ENCODE data around the gene KBTBD3. TPM values are rescaled to one million over a fixed set of nuclear protein-coding genes. Genes with fewer than 3 reads are reported as not detected.

The KBTBD3 gene
- total and polyA plus RNA-seq, 2 of the 4 experiments (the other 2 are of a cell fraction): 1.6 to 1.7 TPM

- CTCF ChIA-PET: interaction anchor here (0.6 kb wide), 1 partner anchor 18 kb away, joined by 3 read pairs; no protein-coding TSS in a partner anchor
- TF ChIP-seq, protein P1, sequence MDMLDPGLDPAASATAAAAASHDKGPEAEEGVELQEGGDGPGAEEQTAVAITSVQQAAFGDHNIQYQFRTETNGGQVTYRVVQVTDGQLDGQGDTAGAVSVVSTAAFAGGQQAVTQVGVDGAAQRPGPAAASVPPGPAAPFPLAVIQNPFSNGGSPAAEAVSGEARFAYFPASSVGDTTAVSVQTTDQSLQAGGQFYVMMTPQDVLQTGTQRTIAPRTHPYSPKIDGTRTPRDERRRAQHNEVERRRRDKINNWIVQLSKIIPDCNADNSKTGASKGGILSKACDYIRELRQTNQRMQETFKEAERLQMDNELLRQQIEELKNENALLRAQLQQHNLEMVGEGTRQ (IDR thresholded peaks at IDR 0.05; ENCODE audit: low read depth, low read length): no peak
- no peak for TF ChIP-seq SMC3 (IDR thresholded peaks at IDR 0.05; ENCODE audit: low read depth, low read length)
- TF ChIP-seq RAD21 (IDR thresholded peaks at IDR 0.05; ENCODE audit: low read length): no peak
- TF ChIP-seq POLR2A (IDR thresholded peaks at IDR 0.05; ENCODE audit: low read depth, low read length): no peak
- no peak for TF ChIP-seq MXI1 (IDR thresholded peaks at IDR 0.05; ENCODE audit: borderline replicate concordance, low read depth, low read length)
- TF ChIP-seq MAZ (IDR thresholded peaks at IDR 0.05; ENCODE audit: borderline replicate concordance, low read depth, low read length): no peak
- no peak for TF ChIP-seq NFE2L2 (IDR thresholded peaks at IDR 0.05; ENCODE audit: low read depth, low read length)
- no peak for TF ChIP-seq BHLHE40 (IDR thresholded peaks at IDR 0.05; ENCODE audit: low read depth, low read length)
- TF ChIP-seq CHD1 (IDR thresholded peaks at IDR 0.05; ENCODE audit: low read depth, low read length): no peak
- in situ Hi-C loops (cut with MboI; ENCODE audit: low sequenced_read_pairs): no loop called here
Measured at GRCh38 chr11:106049727-106050476, 27.2 kb downstream of the KBTBD3 start.

More at GRCh38 chr11:106049727-106050476, 27.2 kb downstream of the KBTBD3 start:
- Histone ChIP-seq H3K27ac (ENCODE audit: insufficient read depth, low read length) (no peak overlapping the region), H4K8ac (ENCODE audit: low read depth in 2 of 2, low read length in 2 of 2) (no peak overlapping the region), H2AK5ac (ENCODE audit: low read depth, low read length) (no peak overlapping the region), H3K27me3 (ENCODE audit: control insufficient read depth, insufficient read depth, low read length) (no peaks in the 10 kb centered on the region), H4K5ac (ENCODE audit: low read depth, low read length) (no peak overlapping the region), H3K9me1 (ENCODE audit: insufficient read depth, low read length) (no peaks in the 10 kb centered on the region), H4K20me1 (ENCODE audit: insufficient read depth, low read length) (no peaks in the 10 kb centered on the region), H3K4me1 (ENCODE audit: control insufficient read depth, insufficient read depth, low read length) (no peaks in the 10 kb centered on the region), H2AFZ (replicated peaks; ENCODE audit: low read length, poor library complexity) (no peak overlapping the region), H2BK20ac (ENCODE audit: low read depth, low read length) (no peak overlapping the region), H2BK5ac (ENCODE audit: low read depth, low read length, poor library complexity, severe bottlenecking) (no peak overlapping the region), H3K4me3 (ENCODE audit: insufficient read depth, low read depth, low read length) (no peak overlapping the region), H3K14ac (replicated peaks; ENCODE audit: low read depth, low read length) (no peak overlapping the region), H3K4me2 (ENCODE audit: low read depth, low read length) (no peak overlapping the region), H4K91ac (ENCODE audit: insufficient read depth, low read depth, low read length) (no peak overlapping the region), H3K18ac (ENCODE audit: low read depth, low read length) (no peak overlapping the region), H2BK15ac (ENCODE audit: low read depth, low read length) (no peak overlapping the region), H3K36me3 (ENCODE audit: control insufficient read depth, insufficient read depth, low read length) (no peaks in the 10 kb centered on the region), H3K56ac (ENCODE audit: extremely low read depth, insufficient read depth, low read length) (no peak overlapping the region), H3K9ac (ENCODE audit: low read depth, low read length) (no peak overlapping the region), H2AK9ac (replicated peaks; ENCODE audit: low read depth, low read length, poor library complexity) (no peak overlapping the region), H3K4ac (ENCODE audit: low read depth, low read length) (no peak overlapping the region), H3K23ac (ENCODE audit: low read depth, low read length) (no peak overlapping the region), H3K9me3 (ENCODE audit: control insufficient read depth, insufficient read depth, low read length) (no peaks in the 10 kb centered on the region), H2BK120ac (ENCODE audit: low read depth, low read length) (no peak overlapping the region), H3K79me1 (ENCODE audit: low read depth in 1 of 2, low read length in 2 of 2) (no peaks in the 10 kb centered on the region)
- intact Hi-C loops (cut with micrococcal nuclease): no loop called here
- dilution Hi-C loops (cut with HindIII; ENCODE audit: low sequenced_read_pairs, unreplicated experiment): no loop called here
- POLR2A ChIA-PET (ENCODE audit: unreplicated experiment): no interaction called here
- BruUV-seq (replicated peaks): no TSS peak
- DNase-seq: no peak
- no peak for ATAC-seq (ENCODE audit: low read depth)
- no CpG with 5 or more reads among the region's 5 CpGs for WGBS, 2 experiments (ENCODE audit: extremely low coverage in 2 of 2, insufficient read length in 1 of 2)

All from IMR-90 (cell line).